ENCODE data around the gene IL32. TPM values are rescaled to one million over a fixed set of nuclear protein-coding genes. Genes with fewer than 3 reads are reported as not detected.
"Not testable (repeated sequence)": the region's sequence is repeated elsewhere in the genome, so short reads cannot be mapped to it uniquely, and the experiment has no call there.

IL32 gene
- polyA plus RNA-seq, 12 donors = 34.5 to 228 (median 112) TPM; not detected in 1

DNA sequence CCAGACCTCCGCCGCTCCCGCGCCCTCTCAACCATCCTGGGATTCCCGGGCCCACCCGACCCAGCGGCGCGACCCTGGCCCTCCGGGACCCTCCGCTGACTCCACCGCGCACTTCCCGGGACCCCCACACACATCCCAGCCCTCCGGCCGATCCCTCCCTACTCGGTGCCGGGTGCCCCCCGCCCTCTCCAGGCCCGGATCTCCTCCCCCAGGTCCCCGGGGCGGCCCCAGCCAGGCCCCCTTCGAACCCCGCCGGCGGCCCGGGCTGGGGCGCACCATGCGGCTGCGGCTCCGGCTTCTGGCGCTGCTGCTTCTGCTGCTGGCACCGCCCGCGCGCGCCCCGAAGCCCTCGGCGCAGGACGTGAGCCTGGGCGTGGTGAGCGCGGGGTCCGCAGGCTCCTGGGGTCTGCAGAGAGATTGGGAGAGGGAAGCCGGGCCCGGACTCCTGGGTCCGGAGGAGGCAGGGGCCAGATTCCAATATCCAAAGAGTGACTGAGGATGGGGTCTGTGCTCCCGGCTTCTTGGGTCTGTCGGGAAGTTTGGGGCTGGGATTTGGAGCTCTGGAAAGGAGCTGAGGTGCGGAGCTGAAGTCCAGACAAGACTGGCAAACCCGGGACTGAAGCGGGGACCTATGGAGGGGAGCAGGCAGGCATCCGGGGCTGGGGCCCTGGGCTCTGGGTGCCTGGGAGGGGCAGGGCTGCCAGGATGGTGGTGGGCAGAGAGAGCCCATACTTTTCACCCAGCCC lies 18.6 kb upstream of the IL32 start:
- no peak for DNase-seq

DNA sequence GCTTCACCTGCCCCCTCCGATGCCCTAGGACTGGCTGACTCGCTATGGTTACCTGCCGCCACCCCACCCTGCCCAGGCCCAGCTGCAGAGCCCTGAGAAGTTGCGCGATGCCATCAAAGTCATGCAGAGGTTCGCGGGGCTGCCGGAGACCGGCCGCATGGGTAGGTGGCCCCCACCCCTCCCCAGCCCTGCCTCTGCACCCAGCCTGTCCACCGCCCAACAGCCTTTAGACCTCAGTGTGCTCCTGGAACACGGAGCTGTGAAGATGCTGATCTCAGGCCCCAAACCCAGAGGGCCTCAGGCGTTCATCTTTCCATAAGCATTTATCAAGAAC lies 18.1 kb upstream of the IL32 start:
- no peak for DNase-seq

DNA sequence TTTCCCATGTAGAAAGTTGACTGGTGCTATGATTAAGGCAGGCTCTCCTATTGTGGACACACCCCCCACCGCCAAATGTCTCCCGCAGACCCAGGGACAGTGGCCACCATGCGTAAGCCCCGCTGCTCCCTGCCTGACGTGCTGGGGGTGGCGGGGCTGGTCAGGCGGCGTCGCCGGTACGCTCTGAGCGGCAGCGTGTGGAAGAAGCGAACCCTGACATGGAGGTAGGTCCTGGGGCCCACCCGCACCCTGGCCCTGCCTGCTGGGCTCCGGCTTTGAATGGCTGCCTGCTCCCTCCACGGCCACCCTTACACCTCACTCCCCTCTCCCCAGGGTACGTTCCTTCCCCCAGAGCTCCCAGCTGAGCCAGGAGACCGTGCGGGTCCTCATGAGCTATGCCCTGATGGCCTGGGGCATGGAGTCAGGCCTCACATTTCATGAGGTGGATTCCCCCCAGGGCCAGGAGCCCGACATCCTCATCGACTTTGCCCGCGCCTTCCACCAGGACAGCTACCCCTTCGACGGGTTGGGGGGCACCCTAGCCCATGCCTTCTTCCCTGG lies 15.4 kb upstream of the IL32 start:
- DNase-seq = no peak

DNA sequence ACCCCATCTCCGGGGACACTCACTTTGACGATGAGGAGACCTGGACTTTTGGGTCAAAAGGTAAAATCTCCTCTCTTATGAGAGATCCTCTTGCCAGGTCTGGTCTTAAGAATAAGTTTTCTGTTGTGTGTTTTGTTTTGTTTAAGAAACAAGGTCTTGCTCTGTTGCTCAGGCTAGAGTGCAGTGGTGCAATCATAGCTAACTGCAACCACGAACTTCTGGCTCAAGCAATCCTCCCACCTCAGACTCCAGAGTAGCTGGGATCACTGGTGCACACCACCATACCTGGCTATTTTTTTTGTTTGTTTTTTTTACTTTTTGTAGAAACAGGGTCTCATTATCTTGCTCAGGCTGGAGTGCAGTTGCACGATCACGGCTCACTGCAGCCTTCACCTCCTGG lies 15.0 kb upstream of the IL32 start:
- DNase-seq = no peak

DNA sequence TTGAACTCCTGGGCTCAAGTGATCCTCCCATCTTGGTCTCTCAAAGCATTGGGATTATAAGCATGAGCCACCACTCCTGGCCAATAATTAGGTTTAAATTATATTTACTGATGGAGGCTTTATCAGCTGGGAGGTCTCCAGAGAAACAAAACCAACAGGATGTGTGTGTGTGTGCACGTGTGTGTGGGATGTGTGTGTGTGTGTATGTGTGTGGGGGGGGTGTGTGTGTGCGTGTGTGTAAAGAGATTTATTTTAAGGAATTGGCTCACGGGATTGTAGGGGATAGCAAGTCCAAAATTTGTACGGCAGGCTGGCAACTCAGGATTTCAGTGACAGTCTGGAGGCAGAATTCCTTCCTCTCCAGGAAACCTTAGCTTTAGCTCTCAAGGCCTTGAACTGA lies 14.4 kb upstream of the IL32 start:
- DNase-seq = no peak

DNA sequence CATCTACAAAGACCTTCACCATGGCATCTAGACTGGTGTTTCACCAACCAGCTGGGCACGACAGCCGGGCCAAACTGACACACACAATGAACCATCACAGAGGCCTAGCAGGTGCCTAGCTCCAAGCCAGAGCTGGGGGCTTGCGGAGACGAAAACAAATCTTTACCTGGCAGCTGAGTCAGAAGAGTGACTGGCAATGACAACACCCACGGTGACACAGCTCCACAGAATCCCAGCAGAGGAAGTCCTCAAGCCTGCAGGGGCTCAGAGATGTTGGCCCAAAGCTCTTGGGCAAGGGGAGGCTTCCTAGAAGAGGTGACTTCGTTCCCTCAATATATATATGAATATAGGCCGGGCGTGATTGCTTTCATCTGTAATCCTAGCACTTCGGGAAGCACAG lies 13.9 kb upstream of the IL32 start:
- DNase-seq = no peak

DNA sequence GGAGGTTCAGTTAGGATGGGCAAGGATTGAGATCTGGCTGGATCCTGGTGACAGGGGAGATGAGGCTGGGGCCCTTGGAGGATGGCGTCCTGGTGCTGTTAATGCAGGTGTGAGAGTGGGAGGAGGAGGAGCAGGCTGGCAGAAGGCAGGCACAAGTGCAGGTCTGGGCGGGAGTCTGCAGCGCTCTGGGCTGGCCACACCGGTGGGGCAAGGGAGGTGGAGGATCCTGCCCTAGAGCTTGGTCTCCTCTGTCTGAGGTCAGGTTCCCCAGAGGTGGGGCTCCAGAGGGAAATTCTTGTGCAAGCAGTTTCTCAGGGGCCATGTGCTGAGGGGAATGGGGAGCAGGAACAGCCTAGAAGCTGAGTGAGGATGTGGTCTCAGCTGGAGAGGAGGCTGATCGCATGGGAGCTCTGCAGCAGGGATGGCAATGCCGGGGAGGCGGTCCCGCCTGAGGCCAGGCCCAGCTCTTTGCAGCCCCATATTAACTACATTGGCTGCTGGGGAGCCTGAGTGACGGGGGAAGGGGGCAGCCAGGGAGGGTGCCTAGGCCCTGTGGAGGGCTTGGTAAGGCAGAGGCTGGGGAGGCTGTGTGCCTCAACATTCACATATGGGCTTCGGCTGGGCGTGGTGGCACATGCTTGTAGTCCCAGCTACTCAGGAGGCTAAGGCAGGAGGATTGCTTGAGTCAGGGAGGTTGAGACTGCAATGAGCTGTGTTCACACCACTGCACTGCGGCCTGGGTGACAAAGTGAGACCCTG lies 12.7 kb upstream of the IL32 start:
- not testable (repeated sequence) for DNase-seq

DNA sequence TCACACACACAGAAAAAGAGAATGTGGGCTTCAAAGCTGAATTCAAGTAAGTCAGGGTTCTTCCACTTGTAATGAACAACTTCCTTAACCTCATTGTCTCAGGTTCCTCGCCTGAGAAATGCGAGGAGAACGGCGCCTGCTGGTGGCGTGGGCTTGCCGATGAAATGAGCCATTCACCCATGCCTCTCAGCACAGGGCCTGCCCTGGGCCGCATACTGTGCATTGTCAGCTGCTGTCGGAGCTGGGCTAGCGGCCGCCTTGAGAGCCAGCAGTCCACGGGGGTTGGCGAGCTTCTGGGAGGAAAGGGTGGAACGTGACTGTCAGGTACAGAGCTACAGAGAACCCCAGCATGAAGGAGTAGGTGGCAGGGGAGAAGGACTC lies 12.1 kb upstream of the IL32 start:
- not testable (repeated sequence) for DNase-seq

DNA sequence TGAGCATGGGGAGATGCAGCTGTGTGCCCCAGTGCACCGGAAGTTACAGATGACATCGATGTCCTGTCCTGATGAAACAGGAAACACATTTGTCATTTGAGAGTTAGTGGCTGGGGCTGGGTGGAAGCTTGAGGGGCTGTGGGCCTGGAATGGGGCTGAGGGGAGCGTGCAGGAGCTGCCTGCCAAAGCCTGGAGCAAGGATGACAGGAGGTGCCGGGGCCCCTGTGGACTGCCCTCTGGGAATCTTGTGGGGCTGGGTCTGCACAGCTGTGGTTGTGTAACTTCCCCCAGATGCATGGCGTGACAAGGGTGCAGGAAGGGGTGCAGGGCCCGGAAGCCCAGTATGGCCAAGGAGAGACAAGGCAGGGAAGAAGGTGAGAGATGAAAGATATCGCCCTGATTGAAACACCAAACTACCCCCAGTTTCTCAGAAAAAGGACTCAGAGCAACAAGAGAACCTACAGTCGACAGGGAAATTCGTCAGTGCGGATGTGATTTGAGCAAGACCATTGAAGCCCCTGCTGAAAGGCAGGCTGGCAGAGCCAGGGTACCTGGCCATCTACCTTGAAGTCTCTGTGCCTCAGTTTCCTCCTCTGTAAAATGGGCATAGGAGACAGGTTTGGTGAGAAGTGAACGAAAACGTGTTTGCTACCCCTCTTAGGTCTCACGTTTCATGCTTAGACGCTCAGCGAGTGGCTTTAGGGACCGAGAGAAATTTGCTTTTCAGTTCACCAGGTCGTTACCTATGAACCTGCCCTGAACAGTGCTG lies 10.3 kb upstream of the IL32 start:
- no peak for DNase-seq

DNA sequence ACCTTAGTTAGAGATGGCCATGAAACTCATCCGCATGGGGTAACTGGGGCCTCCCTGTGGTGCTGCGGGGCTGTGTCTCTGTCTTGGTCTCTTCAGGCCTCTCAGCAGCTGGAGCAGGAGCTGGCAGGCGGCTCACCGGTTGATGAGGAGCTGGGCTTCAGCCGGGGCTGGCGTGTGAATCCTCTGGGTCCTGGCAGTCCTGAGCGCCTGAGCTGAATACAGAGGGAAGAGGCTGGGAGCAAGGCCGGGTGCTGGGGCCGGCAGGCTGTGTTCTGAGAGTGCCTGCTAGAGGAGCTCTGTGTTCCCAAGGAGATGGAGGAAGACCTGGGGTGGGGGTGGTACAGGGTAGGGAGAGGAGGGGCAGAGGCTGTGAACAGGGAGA lies 9.7 kb upstream of the IL32 start:
- DNase-seq = not testable (repeated sequence)

DNA sequence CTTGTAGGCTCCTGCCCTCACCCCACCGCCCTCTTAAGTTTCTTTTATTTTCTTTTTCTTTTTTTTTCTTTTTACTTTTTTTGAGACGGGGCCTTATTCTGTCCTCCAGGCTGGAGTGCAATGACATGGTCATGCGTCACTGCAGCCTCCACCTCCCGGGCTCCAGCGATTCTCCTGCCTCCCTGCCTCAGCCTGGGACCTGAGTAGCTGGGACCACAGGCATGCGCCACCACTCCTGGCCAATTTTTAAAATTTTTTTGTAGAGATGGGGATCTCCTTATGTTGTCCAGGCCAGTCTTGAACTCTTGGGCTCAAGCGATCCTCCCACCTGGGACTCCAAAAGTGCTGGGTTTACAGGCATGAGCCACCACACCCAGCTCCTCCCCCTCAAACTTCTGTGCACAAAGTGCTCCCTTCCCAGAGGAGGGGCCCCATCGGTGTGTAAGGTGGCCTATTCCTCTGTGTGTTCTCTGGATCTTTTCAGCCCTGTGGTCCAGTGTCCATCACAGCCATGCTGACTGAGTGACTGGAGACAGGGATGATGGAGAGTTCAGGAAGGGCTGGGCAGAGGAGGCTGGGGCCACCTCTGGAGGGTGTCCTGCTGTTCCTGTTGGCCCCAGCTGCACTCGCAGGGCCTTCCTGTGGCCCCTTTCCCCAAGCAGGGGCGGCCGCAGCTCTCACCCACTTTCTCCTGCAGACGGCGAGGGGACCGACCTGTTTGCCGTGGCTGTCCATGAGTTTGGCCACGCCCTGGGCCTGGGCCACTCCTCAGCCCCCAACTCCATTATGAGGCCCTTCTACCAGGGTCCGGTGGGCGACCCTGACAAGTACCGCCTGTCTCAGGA lies 8.9 kb upstream of the IL32 start:
- DNase-seq = no peak

DNA sequence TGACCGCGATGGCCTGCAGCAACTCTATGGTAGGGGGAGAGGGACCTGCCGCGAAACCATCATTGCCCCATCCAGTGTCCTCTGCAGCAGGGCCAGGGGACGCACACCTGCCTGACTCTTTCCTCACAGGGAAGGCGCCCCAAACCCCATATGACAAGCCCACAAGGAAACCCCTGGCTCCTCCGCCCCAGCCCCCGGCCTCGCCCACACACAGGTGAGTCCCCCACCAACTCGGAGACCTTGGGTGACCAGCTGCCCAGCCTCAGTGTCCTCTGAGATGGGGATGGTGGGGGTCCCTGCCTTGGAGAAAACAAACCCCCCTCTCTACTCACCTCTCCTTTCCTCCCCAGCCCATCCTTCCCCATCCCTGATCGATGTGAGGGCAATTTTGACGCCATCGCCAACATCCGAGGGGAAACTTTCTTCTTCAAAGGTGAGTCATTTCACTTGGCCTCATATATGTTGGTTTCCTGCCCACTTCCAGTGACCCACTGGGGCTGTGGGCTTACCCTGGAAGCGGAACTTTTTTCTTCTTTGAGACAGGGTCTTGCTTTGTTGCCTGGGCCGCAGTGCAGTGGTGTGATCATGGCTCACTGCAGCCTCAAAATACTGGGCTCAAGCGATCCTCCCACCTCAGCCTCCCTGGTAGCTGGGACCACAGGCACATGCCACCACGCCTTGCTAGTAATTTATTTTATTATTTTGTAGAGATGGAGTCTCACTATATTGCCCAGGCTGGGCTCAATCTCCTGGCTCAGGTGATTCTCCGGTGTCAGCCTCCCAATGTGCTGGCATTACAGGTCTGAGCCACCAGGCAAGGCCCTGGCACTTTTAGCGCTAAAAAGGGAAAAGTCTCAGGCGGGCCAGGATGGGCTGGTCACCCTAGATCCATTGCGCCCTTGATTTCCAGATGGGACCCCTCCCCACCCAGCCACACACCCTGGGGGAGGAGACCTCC lies 8.0 kb upstream of the IL32 start:
- DNase-seq = no peak

DNA sequence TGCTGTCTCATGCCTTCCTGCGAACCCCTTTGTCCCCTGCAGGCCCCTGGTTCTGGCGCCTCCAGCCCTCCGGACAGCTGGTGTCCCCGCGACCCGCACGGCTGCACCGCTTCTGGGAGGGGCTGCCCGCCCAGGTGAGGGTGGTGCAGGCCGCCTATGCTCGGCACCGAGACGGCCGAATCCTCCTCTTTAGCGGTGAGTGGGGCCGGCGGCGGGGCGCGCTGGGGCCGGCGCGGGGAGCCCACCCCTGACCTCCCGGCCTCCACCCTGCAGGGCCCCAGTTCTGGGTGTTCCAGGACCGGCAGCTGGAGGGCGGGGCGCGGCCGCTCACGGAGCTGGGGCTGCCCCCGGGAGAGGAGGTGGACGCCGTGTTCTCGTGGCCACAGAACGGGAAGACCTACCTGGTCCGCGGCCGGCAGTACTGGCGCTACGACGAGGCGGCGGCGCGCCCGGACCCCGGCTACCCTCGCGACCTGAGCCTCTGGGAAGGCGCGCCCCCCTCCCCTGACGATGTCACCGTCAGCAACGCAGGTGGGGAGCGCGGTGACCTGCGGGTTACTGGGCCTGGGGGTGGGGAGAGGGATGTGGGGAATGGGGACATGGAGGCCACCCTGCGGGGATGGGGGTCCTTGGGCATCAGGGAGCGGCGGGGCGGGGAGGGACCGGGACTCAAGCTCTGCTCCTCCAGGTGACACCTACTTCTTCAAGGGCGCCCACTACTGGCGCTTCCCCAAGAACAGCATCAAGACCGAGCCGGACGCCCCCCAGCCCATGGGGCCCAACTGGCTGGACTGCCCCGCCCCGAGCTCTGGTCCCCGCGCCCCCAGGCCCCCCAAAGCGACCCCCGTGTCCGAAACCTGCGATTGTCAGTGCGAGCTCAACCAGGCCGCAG lies 7.1 kb upstream of the IL32 start:
- DNase-seq = no peak

DNA sequence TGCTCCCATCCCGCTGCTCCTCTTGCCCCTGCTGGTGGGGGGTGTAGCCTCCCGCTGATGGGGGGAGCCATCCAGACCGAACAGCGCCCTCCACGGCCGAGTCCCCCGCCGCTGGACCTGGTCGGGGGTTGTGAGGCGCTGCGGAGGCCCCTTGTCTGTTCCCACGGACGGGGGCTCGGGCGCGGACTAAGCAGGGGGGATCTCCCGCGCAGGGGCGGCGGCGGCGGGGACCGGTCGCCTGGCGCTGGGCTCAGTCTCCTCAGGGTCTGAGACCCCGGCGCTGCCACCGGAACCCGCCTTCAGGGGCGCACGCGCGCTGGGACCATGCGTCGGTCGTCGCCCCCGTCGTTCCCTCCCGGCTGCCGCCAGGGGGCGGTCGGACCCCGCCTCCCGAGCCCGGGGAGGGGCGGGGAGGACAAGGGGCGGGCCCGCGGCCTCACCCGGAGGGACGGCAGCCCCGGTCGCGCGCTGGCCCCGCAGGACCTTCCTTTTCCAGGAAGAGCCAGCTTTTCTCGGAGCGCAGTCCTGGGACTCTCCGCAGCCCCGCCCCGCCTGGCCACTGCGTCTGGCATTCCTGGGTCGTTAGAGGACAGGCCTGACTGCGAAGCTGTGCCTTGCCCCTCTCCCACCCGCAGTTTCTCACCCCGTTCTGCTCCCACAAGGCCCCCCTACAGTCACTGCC lies 6.3 kb upstream of the IL32 start:
- DNase-seq = peak; percentile 85

DNA sequence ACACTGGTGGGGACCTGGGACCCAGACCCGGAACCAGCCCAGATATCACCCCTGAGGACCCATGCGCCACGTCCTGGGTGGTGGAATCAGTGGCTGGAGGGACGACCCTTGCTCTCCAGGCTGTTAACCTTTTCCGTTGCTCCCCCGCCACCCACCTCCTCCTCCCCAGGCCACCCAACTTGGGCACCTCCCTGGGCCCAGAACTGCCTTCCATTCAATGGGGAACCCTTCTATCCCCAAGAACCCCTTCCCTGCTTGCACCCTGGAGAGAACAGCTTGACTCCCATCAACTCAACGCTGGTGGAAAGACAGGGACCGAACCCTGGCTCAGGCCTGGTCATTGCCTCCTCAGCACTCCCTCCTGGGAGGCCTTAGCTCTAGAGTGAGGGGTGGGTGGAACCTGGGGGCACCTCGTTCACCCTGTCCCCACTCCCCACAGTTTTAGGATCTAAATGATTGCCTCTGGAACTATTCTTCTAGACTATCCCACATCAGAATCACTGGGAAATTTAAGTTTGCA lies 5.7 kb upstream of the IL32 start:
- DNase-seq = no peak

DNA sequence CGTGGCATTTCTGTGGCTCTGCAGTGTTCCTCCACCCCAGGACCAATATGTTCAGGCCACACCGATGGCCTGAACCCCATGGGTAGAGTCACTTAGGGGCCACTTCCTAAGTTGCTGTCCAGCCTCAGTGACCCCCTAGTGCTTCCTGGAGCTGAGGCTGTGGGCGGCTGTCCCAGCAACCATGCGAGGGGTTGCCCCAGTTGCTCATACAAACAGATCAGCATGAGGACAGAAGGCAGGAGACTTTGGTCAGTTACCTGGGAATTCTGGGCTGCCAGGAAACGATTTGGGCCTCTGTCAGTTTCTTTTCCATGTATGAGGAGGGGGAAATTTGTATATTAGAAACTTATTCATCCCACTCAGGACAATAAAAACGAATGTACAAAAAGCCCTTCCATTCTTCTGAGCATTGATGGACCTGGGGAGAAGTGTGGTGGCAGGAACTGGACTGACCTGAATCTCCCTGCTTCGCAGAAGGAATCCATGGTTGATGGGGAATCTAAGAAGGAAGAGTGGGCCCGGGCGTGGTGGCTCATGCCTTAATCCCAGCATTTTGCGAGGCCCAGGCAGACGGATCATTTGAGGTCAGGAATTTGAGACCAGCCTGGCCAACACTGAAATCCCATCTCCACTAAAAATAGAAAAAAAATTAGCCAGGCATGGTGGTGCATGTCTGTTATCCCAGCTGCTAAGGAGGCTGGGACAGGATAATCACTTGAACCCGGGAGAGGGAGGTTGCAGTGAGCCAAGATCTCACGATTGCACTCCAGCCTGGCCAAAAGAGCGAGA lies 4.9 kb upstream of the IL32 start:
- no peak for DNase-seq

DNA sequence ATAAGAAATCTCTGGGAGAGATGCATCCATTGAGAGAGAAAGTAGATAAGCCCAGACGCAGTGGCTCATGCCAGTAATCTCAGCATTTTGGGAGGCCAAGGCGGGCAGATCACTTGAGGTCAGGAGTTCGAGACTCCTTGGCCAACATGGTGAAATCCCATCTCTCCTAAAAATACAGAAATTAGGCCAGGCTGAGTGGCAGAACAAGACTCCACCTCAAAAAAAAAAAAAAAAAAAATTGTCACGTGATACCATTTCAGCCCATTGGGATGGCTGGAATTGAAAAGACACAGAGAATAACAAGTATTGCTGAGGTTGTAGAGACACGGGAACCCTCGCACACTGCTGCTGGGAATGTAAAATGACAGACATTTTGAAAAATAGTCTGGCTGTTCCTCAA lies 2.9 kb upstream of the IL32 start:
- no peak for DNase-seq

All from muscle of arm (tissue), 12 donors.